Central memory CD4-positive, alpha-beta T cell (primary cell): ENCODE measurements around the gene FGGY.
"Not testable (repeated sequence)": the region's sequence is repeated elsewhere in the genome, so short reads cannot be mapped to it uniquely, and the experiment has no call there.

Experiments used
- DNase-seq: peaks from one replicate; pipeline ENCODE4 v3.0.0; 2022

The FGGY gene

GRCh38 chr1:59494145-59494833 lies 197.4 kb downstream of the FGGY start:
- no peak for DNase-seq

GRCh38 chr1:59496156-59496555 lies 199.3 kb downstream of the FGGY start:
- DNase-seq, result not testable (repeated sequence)

GRCh38 chr1:59497616-59498015 lies 200.7 kb downstream of the FGGY start:
- no peak for DNase-seq

- DNase-seq, result no peak
Observed at GRCh38 chr1:59498640-59499039, 201.7 kb downstream of the FGGY start.

- no peak for DNase-seq
Observed at GRCh38 chr1:59499273-59499942, 202.5 kb downstream of the FGGY start.

GRCh38 chr1:59499943-59500569 lies 203.2 kb downstream of the FGGY start:
- no peak for DNase-seq

GRCh38 chr1:59500950-59501742 lies 204.3 kb downstream of the FGGY start:
- no peak for DNase-seq

- DNase-seq, result no peak
Observed at GRCh38 chr1:59502009-59502691, 205.3 kb downstream of the FGGY start.

GRCh38 chr1:59504276-59504675 lies 207.4 kb downstream of the FGGY start:
- DNase-seq, result no peak

GRCh38 chr1:59505596-59506028 lies 208.7 kb downstream of the FGGY start:
- DNase-seq, result no peak

GRCh38 chr1:59506952-59507351 lies 210.1 kb downstream of the FGGY start:
- no peak for DNase-seq

GRCh38 chr1:59509341-59509875 lies 212.5 kb downstream of the FGGY start:
- DNase-seq, result no peak

- DNase-seq, result no peak
Observed at GRCh38 chr1:59510249-59510648, 213.4 kb downstream of the FGGY start.

- DNase-seq, result no peak
Observed at GRCh38 chr1:59511476-59512465, 214.9 kb downstream of the FGGY start.

GRCh38 chr1:59512702-59513101 lies 215.8 kb downstream of the FGGY start:
- DNase-seq, result no peak

- no peak for DNase-seq
Observed at GRCh38 chr1:59514061-59514909, 217.4 kb downstream of the FGGY start.

- no peak for DNase-seq
Observed at GRCh38 chr1:59516881-59517280, 220.0 kb downstream of the FGGY start.

GRCh38 chr1:59520194-59520593 lies 223.3 kb downstream of the FGGY start:
- DNase-seq, result no peak

GRCh38 chr1:59520827-59521418 lies 224.0 kb downstream of the FGGY start:
- no peak for DNase-seq

GRCh38 chr1:59521456-59521855 lies 224.6 kb downstream of the FGGY start:
- DNase-seq, result no peak
